HG03060 (cell line): Measurements from ENCODE around the gene ATIC.
"Not testable (repeated sequence)": the region's sequence is repeated elsewhere in the genome, so short reads cannot be mapped to it uniquely, and the experiment has no call there.

ENCODE experiments used
- ATAC-seq: cut with Tn5 transposase; IDR thresholded peaks from one replicate; pipeline ENCODE4 v1.9.1; 2021; ENCODE audit warnings: low read depth, moderate number of reproducible peaks; ENCODE audit not compliant: unreplicated experiment

Gene ATIC

GRCh38 chr2:215311625-215312396 is at the start of gene ATIC:
Gene ATIC, plus strand, starts transcription at chr2:215312059. Its CDS starts 84 bp downstream, at chr2:215312143.
- peak; percentile 99 for ATAC-seq

- ATAC-seq: no peak
Observed at GRCh38 chr2:215262303-215262702, 49.6 kb upstream of the ATIC start.

GRCh38 chr2:215262741-215263362 is 49.0 kb upstream of the ATIC start:
- ATAC-seq: no peak

GRCh38 chr2:215264374-215264773 is 47.5 kb upstream of the ATIC start:
- no peak for ATAC-seq

GRCh38 chr2:215269397-215270117 is 42.3 kb upstream of the ATIC start:
- no peak for ATAC-seq

- no peak for ATAC-seq
Observed at GRCh38 chr2:215270118-215270451, 41.8 kb upstream of the ATIC start.

- ATAC-seq: no peak
Observed at GRCh38 chr2:215271446-215271845, 40.4 kb upstream of the ATIC start.

- no peak for ATAC-seq
Observed at GRCh38 chr2:215272918-215273317, 38.9 kb upstream of the ATIC start.

GRCh38 chr2:215274829-215275228 is 37.0 kb upstream of the ATIC start:
- ATAC-seq: no peak

- ATAC-seq: no peak
Observed at GRCh38 chr2:215275824-215276223, 36.0 kb upstream of the ATIC start.

- no peak for ATAC-seq
Observed at GRCh38 chr2:215277944-215278343, 33.9 kb upstream of the ATIC start.

GRCh38 chr2:215280326-215280725 is 31.5 kb upstream of the ATIC start:
- ATAC-seq: peak; percentile 73

GRCh38 chr2:215283221-215283620 is 28.6 kb upstream of the ATIC start:
- no peak for ATAC-seq

- no peak for ATAC-seq
Observed at GRCh38 chr2:215286309-215286708, 25.6 kb upstream of the ATIC start.

GRCh38 chr2:215288112-215288815 is 23.6 kb upstream of the ATIC start:
- ATAC-seq: no peak

- ATAC-seq: no peak
Observed at GRCh38 chr2:215290980-215291599, 20.8 kb upstream of the ATIC start.

GRCh38 chr2:215293879-215294278 is 18.0 kb upstream of the ATIC start:
- no peak for ATAC-seq

- no peak for ATAC-seq
Observed at GRCh38 chr2:215299337-215299859, 12.5 kb upstream of the ATIC start.

- ATAC-seq: no peak
Observed at GRCh38 chr2:215301994-215302393, 9.9 kb upstream of the ATIC start.

- not testable (repeated sequence) for ATAC-seq
Observed at GRCh38 chr2:215311259-215311624, 617 bp upstream of the ATIC start.
